Measurements from ENCODE around the gene ATOH8. TPM values are rescaled to one million over a fixed set of nuclear protein-coding genes. Genes with fewer than 3 reads are reported as not detected.

ATOH8 gene
- total RNA-seq, 1 donor from 2014 or later = 93.6 TPM

DNA sequence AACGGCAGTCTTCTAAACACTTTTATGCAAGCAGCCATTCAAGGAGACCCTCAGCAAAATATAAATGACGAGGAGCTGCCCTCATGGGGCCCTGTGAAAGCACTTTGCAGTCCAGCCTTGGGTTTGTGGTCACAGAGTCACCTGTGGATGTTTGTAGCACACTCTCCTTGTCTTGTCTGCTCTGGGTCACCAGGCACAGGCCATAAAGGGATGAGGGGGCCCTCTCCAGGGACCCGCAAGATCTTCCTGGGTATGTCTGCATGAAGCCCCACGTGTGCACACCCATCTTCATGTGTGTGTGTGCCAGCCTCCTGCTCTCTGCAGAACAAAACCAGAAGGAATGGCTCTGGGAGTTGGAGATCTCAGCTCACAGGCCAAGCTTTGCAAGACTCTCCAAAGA is 36.2 kb downstream of the ATOH8 start:
- H3K9me3 ChIP-seq = no peaks in the 10 kb centered on the region
- TF ChIP-seq, protein P1, sequence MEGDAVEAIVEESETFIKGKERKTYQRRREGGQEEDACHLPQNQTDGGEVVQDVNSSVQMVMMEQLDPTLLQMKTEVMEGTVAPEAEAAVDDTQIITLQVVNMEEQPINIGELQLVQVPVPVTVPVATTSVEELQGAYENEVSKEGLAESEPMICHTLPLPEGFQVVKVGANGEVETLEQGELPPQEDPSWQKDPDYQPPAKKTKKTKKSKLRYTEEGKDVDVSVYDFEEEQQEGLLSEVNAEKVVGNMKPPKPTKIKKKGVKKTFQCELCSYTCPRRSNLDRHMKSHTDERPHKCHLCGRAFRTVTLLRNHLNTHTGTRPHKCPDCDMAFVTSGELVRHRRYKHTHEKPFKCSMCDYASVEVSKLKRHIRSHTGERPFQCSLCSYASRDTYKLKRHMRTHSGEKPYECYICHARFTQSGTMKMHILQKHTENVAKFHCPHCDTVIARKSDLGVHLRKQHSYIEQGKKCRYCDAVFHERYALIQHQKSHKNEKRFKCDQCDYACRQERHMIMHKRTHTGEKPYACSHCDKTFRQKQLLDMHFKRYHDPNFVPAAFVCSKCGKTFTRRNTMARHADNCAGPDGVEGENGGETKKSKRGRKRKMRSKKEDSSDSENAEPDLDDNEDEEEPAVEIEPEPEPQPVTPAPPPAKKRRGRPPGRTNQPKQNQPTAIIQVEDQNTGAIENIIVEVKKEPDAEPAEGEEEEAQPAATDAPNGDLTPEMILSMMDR (IDR thresholded peaks at IDR 0.05) = no peak
- H3K4me3 ChIP-seq = no peak overlapping the region
- H3K27me3 ChIP-seq = no peaks in the 10 kb centered on the region
- intact Hi-C loops (cut with DNase I) = no loop called here
- H3K27ac ChIP-seq = no peak overlapping the region
- peaks cover 54% of the 10 kb centered on the region for H3K4me1 ChIP-seq
- peak; percentile 20 for DNase-seq
- ATAC-seq = no peak
- H3K36me3 ChIP-seq = peaks cover 34% of the 10 kb centered on the region

DNA sequence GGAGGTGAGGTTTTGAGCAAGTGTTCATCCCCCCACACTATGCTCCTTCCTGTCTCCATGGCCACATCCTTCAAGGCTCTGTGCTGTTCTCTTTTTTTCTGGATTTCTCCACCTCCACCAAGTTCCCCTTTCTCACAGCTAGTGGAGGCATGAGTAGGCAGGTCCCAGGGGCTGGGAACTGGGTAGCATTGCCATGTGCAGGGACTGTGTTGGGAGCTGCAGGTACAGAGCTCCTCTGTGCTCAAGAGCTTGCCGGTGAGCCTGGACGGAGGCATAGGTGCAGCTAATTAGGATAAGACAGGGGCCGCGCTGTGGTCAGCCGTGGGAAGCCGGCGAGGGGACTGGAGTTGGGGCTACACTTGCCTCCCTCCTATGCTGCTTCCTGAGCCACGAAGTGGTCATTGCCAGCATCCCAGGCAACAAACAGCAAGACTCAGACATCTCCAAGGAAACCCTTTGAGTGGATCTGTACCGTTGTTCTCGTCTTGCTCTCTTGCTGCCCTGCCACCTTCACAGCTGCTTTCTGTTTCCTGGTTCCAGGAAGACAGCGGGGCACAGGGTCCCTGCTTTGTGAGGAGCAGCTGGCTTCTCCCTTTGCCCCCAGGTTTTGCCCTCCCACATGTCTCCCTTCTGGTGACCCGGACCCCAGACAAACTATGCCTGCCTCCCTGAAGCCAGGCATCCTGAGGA is 36.9 kb downstream of the ATOH8 start:
- TF ChIP-seq, protein P1 (IDR thresholded peaks at IDR 0.05) = no peak
- intact Hi-C loops (cut with DNase I) = no loop called here
- H3K27me3 ChIP-seq = no peaks in the 10 kb centered on the region
- peak; percentile 66 for ATAC-seq
- peaks cover 34% of the 10 kb centered on the region for H3K36me3 ChIP-seq
- H3K4me1 ChIP-seq = peaks cover 54% of the 10 kb centered on the region
- H3K4me3 ChIP-seq = no peak overlapping the region
- no peak overlapping the region for H3K27ac ChIP-seq
- no peaks in the 10 kb centered on the region for H3K9me3 ChIP-seq
- peak; percentile 61 for DNase-seq

DNA sequence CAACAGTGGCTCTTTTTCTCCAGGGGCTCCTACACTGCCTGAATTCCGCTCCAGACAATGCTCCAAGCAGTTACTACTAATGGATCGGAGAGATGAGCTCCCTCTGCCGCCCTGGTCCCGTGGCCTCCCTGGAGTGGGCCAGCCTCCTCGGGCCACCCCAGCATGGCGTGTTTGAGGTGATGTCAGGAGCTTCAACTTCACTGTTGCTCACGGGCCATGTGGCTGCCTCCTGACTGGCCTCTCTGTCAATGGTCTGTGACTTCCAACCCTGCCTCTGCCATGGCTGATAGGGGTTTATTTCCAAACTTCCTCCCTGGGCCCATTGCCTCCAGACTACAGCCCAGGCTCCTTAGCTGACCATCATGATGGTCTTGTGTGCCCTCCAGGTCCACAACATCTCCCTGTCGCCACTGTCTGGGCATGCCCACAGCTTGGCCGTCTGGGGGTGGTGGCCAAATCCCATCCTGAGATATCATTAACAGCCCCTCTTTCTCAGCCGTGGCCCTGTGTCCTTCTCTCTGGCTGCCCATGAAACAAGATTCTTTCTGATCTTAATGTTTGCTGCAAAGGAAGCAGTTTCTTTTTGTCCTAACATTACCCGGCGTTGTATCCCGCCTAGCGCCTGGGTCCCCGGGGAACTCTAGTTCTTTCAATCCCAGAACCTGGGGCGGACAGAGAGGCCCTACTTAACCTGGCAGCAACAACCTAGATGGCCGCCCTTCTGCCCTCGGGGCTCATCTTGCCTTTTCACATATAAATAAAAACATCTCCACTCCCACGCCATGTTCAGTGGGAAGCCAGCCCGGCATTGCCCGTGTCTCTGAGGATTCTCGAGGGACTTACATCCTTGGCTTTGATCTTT is 38.1 kb downstream of the ATOH8 start:
- no peaks in the 10 kb centered on the region for H3K9me3 ChIP-seq
- H3K4me1 ChIP-seq = peaks cover 56% of the 10 kb centered on the region
- intact Hi-C loops (cut with DNase I) = no loop called here
- H3K27ac ChIP-seq = peak overlapping the region; percentile 72
- TF ChIP-seq, protein P1 (IDR thresholded peaks at IDR 0.05) = no peak
- no peak overlapping the region for H3K4me3 ChIP-seq
- H3K36me3 ChIP-seq = peaks cover 24% of the 10 kb centered on the region
- H3K27me3 ChIP-seq = no peaks in the 10 kb centered on the region
- DNase-seq (peak; percentile 59), ATAC-seq (no peak)

DNA sequence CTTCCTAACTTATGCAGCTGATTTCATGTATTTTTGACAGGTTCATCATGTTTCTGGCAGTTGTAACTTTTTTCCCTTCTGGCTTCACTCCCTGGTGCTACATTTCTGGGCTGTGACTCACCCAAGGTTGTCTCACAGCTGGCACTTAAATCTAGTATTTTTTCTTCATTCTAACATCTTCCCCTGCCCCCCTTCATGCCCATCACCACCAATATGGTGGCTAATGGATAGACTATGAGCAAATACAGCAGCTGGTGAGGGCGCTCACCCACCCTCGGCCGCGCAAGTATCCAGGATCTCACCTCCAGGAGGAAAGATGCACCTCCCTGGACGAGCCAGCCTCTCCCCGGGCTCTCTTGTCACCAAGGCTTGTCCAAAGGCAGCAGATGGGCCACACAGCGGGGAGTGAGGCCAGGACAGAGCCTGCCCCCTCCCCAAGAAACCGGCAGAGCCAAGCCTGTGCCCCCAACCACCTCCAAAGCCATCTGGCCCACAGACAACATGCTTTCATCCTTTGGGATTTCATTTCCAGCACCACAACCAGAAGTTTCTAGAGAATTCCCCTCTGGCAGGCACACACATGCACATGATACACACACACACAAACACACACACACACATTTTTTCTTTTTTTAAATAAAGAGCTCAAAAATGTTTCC is 39.1 kb downstream of the ATOH8 start:
- peaks cover 61% of the 10 kb centered on the region for H3K4me1 ChIP-seq
- no peaks in the 10 kb centered on the region for H3K27me3 ChIP-seq
- H3K27ac ChIP-seq = peak overlapping the region; percentile 72
- H3K4me3 ChIP-seq = no peak overlapping the region
- TF ChIP-seq, protein P1 (IDR thresholded peaks at IDR 0.05) = no peak
- peaks cover 16% of the 10 kb centered on the region for H3K36me3 ChIP-seq
- ATAC-seq (no peak), DNase-seq (peak; percentile 64)
- no peaks in the 10 kb centered on the region for H3K9me3 ChIP-seq
- intact Hi-C loops (cut with DNase I) = no loop called here

DNA sequence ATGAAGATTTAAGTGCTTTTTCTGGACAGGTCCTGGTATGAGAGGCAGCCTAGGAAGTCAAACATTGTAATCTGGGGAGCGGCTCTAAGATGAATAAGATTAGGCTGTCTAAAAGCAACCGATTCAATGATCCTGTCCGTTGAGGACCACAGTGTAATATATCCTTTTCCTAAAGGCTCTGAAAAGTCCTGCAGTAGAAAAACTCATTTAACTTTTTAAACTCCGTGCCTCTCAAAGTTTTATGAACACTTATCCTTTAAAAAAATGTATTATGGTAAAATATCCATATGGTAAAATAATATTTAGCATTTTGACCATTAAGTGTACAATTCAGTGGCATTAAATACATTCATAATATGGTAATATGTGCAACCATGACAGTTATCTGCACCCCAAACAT is 39.8 kb downstream of the ATOH8 start:
- H3K4me1 ChIP-seq = peaks cover 61% of the 10 kb centered on the region
- ATAC-seq = no peak

More for the DNA sequence above, 39.8 kb downstream of the ATOH8 start:
- Histone ChIP-seq H3K27ac (no peak overlapping the region), H3K9me3 (no peaks in the 10 kb centered on the region), H3K27me3 (no peaks in the 10 kb centered on the region), H3K36me3 (peaks cover 12% of the 10 kb centered on the region), H3K4me3 (no peak overlapping the region)
- no peak for DNase-seq
- TF ChIP-seq, protein P1 (IDR thresholded peaks at IDR 0.05) = no peak
- intact Hi-C loops (cut with DNase I) = no loop called here
